PC-3 (cell line): Measurements from ENCODE around the gene CARNS1.

ENCODE experiments used
- EZH2 ChIP-seq: fragments of 300-600 bp; sonication (generic); IDR thresholded peaks from one replicate; pipeline ENCODE4 v1.6.1; 2017; ENCODE audit warnings: antibody characterized with exemption, mild to moderate bottlenecking, low read length; ENCODE audit not compliant: unreplicated experiment
- EZH2phosphoT487 ChIP-seq: fragments of 300-600 bp; sonication (generic); IDR thresholded peaks from 2 replicates; pipeline ENCODE4 v1.6.1; 2018; ENCODE audit warnings: mild to moderate bottlenecking, antibody characterized with exemption, low read length, borderline replicate concordance
- TF ChIP-seq, protein P1 (sequence below): fragments of 300-600 bp; sonication (generic); conservative IDR thresholded peaks from 2 replicates; pipeline ENCODE4 v1.5.1; 2017; ENCODE audit warnings: antibody characterized with exemption, low read depth, mild to moderate bottlenecking, low read length

DNA sequence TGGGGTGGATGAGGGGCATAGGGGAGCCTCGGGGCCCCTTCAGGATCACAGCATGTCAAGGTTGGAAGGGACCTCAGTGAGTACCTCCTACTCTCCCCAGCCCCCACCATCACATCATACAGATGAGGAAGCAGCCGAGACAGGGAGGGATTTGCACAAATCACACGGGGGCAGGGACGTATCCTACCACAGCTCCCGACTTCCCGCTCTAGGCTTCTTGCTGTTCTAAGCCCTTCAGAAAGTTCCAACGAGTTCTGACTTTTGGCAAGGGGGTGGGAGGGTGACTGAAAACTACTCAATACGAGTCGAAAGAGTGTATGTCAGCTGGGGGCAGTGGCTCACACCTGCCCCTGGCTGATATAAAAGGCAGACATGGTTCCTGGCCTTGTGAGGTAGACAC lies 28.4 kb upstream of the CARNS1 start:
- TF ChIP-seq, protein P1, sequence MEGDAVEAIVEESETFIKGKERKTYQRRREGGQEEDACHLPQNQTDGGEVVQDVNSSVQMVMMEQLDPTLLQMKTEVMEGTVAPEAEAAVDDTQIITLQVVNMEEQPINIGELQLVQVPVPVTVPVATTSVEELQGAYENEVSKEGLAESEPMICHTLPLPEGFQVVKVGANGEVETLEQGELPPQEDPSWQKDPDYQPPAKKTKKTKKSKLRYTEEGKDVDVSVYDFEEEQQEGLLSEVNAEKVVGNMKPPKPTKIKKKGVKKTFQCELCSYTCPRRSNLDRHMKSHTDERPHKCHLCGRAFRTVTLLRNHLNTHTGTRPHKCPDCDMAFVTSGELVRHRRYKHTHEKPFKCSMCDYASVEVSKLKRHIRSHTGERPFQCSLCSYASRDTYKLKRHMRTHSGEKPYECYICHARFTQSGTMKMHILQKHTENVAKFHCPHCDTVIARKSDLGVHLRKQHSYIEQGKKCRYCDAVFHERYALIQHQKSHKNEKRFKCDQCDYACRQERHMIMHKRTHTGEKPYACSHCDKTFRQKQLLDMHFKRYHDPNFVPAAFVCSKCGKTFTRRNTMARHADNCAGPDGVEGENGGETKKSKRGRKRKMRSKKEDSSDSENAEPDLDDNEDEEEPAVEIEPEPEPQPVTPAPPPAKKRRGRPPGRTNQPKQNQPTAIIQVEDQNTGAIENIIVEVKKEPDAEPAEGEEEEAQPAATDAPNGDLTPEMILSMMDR, result no peak
- TF ChIP-seq EZH2phosphoT487 (no peak), EZH2 (no peak)
